HepG2 (cell line): ENCODE measurements around the gene CA14. TPM values are rescaled to one million over a fixed set of nuclear protein-coding genes. Genes with fewer than 3 reads are reported as not detected.
A peak's percentile ranks its signal among the peaks of the same experiment; 100 is the strongest.

ENCODE experiments used
- ATF1 ChIP-seq: IDR thresholded peaks from 2 replicates; pipeline ENCODE4 v1.6.1; 2016; ENCODE audit warnings: mild to moderate bottlenecking, control low read depth
- KAT7 ChIP-seq: IDR thresholded peaks from 2 replicates; pipeline ENCODE4 v1.6.1; 2018; ENCODE audit warnings: borderline replicate concordance, missing compliant biosample characterization
- MBNL3 ChIP-seq: fragments of 250-450 bp; sonication (Bioruptor Pico); conservative IDR thresholded peaks from 2 replicates; pipeline ENCODE4 v1.8.0; 2022; ENCODE audit warnings: mild to moderate bottlenecking, inconsistent platforms
- NR2F6 ChIP-seq, 2 experiments: IDR thresholded peaks; 2 replicates each; pipeline ENCODE4 v1.6.1; 2016; ENCODE audit warnings: antibody characterized with exemption in 1 of 2, mild to moderate bottlenecking in 1 of 2
- ONECUT2 ChIP-seq: sonication (generic); formaldehyde crosslinking; IDR thresholded peaks from 2 replicates; pipeline ENCODE4 v1.4.0; 2020; ENCODE audit warnings: missing genetic modification reagents
- RFXANK ChIP-seq: IDR thresholded peaks from 2 replicates; pipeline ENCODE4 v1.6.1; 2016
- SMC3 ChIP-seq: IDR thresholded peaks from 2 replicates; pipeline ENCODE4 v1.6.1; 2011; ENCODE audit warnings: low read length, improper control_type of control experiment
- SOX5 ChIP-seq: IDR thresholded peaks from 2 replicates; pipeline ENCODE4 v1.6.1; 2016; ENCODE audit warnings: borderline replicate concordance
- ZBTB1 ChIP-seq: sonication (generic); formaldehyde crosslinking; IDR thresholded peaks from 2 replicates; pipeline ENCODE4 v1.4.0; 2020; ENCODE audit warnings: missing genetic modification reagents, borderline replicate concordance
- ZNF224 ChIP-seq: sonication (generic); formaldehyde crosslinking; IDR thresholded peaks from 2 replicates; pipeline ENCODE4 v1.5.0; 2020; ENCODE audit warnings: mild to moderate bottlenecking, missing genetic modification reagents
- ZNF33B ChIP-seq: sonication (generic); formaldehyde crosslinking; IDR thresholded peaks from 2 replicates; pipeline ENCODE4 v1.5.1; 2020; ENCODE audit warnings: mild to moderate bottlenecking, missing genetic modification reagents
- ZNF350 ChIP-seq: sonication (generic); formaldehyde crosslinking; IDR thresholded peaks from 2 replicates; pipeline ENCODE4 v1.4.0; 2020; ENCODE audit warnings: mild to moderate bottlenecking, low read depth, missing genetic modification reagents, borderline replicate concordance
- ZNF781 ChIP-seq: sonication (generic); formaldehyde crosslinking; IDR thresholded peaks from 2 replicates; pipeline ENCODE4 v1.5.1; 2020; ENCODE audit warnings: borderline replicate concordance, mild to moderate bottlenecking, missing genetic modification reagents; ENCODE audit errors: not compliant biosample characterization
- ZSCAN9 ChIP-seq: IDR thresholded peaks from 2 replicates; pipeline ENCODE4 v1.6.1; 2016; ENCODE audit warnings: borderline replicate concordance
- polyA plus RNA-seq, 8 experiments: library from polyadenylated mRNA; depleted of rRNA in 3 of 8; stranded (reverse) in 7 of 8; unstranded in 1 of 8; fragments of >200 nt; fragmentation: Illumina TruSeq in 4 of 8; extraction: Trizol in 4 of 8; gene quantifications; 2 replicates each; pipeline versions ENCODE4 v1.2.1 to v1.2.3, GENCODE V29; 2011 to 2016; ENCODE audit warnings: low read depth in 4 of 8, missing spikeins in 1 of 8, mixed read lengths in 1 of 8; ENCODE audit not compliant: insufficient read depth in 1 of 8
- total RNA-seq, 5 experiments: library from RNA; depleted of rRNA; stranded (reverse); fragments of >200 nt; fragmentation: Illumina TruSeq; extraction: Trizol; gene quantifications; 2 replicates each; pipeline ENCODE4 v1.2.3, GENCODE V29; 2016; ENCODE audit warnings: low read depth in 1 of 5
- TF ChIP-seq, protein P1 (sequence below): sonication (generic); formaldehyde crosslinking; IDR thresholded peaks from 2 replicates; pipeline ENCODE4 v1.5.0; 2020; ENCODE audit warnings: mild to moderate bottlenecking, missing genetic modification reagents
- TF ChIP-seq, protein P2 (sequence below): fragments of 450-650 bp; IDR thresholded peaks from 2 replicates; pipeline ENCODE4 v1.6.1; 2017
- TF ChIP-seq, protein P3 (sequence below): IDR thresholded peaks from 2 replicates; pipeline ENCODE4 v1.6.1; 2018; ENCODE audit warnings: missing genetic modification reagents
- TF ChIP-seq, protein P4 (sequence below): sonication (generic); formaldehyde crosslinking; IDR thresholded peaks from 2 replicates; pipeline ENCODE4 v1.4.0; 2020; ENCODE audit warnings: missing genetic modification reagents, mild to moderate bottlenecking, borderline replicate concordance
- TF ChIP-seq, protein P5 (sequence below): sonication (generic); formaldehyde crosslinking; IDR thresholded peaks from 2 replicates; pipeline ENCODE4 v1.5.0; 2020; ENCODE audit warnings: mild to moderate bottlenecking, missing genetic modification reagents, borderline replicate concordance

Gene CA14
- total and polyA plus RNA-seq, 2 of the 13 experiments (the other 11 are each of a cell fraction or from before 2014, with no cell fraction given), result 2.4 to 8.5 TPM

DNA sequence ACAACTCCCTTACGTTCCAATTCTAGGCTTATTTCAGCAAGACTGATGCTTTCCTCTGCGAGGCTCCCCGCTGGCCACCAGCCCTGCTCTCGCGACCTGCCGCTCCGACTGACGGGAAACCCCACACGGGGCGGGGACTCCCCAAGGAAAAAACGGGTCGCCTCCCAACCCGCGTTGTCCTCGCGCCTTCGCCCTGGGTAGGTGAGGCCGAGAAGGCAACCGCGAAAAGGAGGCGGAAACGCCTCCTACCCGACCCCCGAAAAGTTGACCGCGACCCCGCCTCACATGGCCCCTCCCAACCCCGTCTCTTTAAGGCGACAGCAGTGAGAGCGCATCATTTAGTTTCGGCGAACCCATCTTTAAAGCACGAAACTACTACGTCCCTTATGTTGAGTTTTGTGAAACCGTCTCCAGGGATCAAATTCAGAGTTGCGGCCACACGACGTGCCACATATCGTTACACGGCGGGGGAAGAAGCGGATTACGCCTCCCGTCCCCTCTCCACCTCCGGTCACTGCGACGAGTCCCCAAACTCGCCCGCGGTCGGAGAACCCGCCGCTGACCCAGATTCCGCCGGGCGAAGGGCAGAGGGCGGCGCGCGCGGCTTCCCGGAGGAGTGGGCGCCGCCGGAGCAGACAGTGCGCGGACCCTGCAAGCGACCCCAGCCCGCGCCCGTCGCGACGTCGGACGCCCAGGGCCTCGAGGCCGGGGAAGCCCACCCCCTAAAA is 22.8 kb upstream of the CA14 start (continued):
- TF ChIP-seq, protein P1, sequence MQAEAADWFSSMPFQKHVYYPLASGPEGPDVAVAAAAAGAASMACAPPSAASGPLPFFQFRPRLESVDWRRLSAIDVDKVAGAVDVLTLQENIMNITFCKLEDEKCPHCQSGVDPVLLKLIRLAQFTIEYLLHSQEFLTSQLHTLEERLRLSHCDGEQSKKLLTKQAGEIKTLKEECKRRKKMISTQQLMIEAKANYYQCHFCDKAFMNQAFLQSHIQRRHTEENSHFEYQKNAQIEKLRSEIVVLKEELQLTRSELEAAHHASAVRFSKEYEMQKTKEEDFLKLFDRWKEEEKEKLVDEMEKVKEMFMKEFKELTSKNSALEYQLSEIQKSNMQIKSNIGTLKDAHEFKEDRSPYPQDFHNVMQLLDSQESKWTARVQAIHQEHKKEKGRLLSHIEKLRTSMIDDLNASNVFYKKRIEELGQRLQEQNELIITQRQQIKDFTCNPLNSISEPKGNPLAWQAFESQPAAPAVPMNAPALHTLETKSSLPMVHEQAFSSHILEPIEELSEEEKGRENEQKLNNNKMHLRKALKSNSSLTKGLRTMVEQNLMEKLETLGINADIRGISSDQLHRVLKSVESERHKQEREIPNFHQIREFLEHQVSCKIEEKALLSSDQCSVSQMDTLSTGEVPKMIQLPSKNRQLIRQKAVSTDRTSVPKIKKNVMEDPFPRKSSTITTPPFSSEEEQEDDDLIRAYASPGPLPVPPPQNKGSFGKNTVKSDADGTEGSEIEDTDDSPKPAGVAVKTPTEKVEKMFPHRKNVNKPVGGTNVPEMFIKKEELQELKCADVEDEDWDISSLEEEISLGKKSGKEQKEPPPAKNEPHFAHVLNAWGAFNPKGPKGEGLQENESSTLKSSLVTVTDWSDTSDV (CRISPR knock-in tag), result 0 out of 2 replicates have a peak, but pooled peaks have one; percentile 63
- TF ChIP-seq, protein P2, sequence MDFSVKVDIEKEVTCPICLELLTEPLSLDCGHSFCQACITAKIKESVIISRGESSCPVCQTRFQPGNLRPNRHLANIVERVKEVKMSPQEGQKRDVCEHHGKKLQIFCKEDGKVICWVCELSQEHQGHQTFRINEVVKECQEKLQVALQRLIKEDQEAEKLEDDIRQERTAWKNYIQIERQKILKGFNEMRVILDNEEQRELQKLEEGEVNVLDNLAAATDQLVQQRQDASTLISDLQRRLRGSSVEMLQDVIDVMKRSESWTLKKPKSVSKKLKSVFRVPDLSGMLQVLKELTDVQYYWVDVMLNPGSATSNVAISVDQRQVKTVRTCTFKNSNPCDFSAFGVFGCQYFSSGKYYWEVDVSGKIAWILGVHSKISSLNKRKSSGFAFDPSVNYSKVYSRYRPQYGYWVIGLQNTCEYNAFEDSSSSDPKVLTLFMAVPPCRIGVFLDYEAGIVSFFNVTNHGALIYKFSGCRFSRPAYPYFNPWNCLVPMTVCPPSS, result no peak
- TF ChIP-seq ATF1 (CRISPR knock-in tag) (no peak), SOX5 (CRISPR knock-in tag) (no peak), KAT7 (CRISPR knock-in tag) (peak; percentile 65; the same call in 1 of the 2 replicates), ZNF350 (peak; percentile 72), NR2F6 (IDR thresholded peaks at IDR 0.05) (no peak; the same call in 1 of the 2 replicates), NR2F6 (CRISPR knock-in tag; IDR thresholded peaks at IDR 0.05) (peak; percentile 2; the same call in 1 of the 2 replicates), ZSCAN9 (CRISPR knock-in tag) (0 out of 2 replicates have a peak, but pooled peaks have one; percentile 13), ZBTB1 (CRISPR knock-in tag) (no peak), ONECUT2 (CRISPR knock-in tag) (peak; percentile 0; the same call in 1 of the 2 replicates), ZNF781 (CRISPR knock-in tag) (no peak), MBNL3 (CRISPR knock-in tag) (no peak), ZNF33B (CRISPR knock-in tag) (0 out of 2 replicates have a peak, but pooled peaks have one; percentile 32), ZNF224 (CRISPR knock-in tag) (no peak), SMC3 (no peak), RFXANK (no peak)
- TF ChIP-seq, protein P3, sequence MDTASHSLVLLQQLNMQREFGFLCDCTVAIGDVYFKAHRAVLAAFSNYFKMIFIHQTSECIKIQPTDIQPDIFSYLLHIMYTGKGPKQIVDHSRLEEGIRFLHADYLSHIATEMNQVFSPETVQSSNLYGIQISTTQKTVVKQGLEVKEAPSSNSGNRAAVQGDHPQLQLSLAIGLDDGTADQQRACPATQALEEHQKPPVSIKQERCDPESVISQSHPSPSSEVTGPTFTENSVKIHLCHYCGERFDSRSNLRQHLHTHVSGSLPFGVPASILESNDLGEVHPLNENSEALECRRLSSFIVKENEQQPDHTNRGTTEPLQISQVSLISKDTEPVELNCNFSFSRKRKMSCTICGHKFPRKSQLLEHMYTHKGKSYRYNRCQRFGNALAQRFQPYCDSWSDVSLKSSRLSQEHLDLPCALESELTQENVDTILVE (CRISPR knock-in tag), result 0 out of 2 replicates have a peak, but pooled peaks have one; percentile 13
- TF ChIP-seq, protein P4, sequence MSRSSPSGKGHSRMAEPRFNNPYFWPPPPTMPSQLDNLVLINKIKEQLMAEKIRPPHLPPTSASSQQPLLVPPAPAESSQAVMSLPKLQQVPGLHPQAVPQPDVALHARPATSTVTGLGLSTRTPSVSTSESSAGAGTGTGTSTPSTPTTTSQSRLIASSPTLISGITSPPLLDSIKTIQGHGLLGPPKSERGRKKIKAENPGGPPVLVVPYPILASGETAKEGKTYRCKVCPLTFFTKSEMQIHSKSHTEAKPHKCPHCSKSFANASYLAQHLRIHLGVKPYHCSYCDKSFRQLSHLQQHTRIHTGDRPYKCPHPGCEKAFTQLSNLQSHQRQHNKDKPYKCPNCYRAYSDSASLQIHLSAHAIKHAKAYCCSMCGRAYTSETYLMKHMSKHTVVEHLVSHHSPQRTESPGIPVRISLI (CRISPR knock-in tag), result peak; percentile 74
- TF ChIP-seq, protein P5, sequence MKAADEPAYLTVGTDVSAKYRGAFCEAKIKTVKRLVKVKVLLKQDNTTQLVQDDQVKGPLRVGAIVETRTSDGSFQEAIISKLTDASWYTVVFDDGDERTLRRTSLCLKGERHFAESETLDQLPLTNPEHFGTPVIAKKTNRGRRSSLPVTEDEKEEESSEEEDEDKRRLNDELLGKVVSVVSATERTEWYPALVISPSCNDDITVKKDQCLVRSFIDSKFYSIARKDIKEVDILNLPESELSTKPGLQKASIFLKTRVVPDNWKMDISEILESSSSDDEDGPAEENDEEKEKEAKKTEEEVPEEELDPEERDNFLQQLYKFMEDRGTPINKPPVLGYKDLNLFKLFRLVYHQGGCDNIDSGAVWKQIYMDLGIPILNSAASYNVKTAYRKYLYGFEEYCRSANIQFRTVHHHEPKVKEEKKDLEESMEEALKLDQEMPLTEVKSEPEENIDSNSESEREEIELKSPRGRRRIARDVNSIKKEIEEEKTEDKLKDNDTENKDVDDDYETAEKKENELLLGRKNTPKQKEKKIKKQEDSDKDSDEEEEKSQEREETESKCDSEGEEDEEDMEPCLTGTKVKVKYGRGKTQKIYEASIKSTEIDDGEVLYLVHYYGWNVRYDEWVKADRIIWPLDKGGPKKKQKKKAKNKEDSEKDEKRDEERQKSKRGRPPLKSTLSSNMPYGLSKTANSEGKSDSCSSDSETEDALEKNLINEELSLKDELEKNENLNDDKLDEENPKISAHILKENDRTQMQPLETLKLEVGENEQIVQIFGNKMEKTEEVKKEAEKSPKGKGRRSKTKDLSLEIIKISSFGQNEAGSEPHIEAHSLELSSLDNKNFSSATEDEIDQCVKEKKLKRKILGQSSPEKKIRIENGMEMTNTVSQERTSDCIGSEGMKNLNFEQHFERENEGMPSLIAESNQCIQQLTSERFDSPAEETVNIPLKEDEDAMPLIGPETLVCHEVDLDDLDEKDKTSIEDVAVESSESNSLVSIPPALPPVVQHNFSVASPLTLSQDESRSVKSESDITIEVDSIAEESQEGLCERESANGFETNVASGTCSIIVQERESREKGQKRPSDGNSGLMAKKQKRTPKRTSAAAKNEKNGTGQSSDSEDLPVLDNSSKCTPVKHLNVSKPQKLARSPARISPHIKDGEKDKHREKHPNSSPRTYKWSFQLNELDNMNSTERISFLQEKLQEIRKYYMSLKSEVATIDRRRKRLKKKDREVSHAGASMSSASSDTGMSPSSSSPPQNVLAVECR (CRISPR knock-in tag), result peak; percentile 51; the same call in 1 of the 2 replicates
